NCI-H748 (cell line): ENCODE measurements around the gene FCHO2.

Source experiments
- DNase-seq: peaks from one replicate; lab custom pipeline; 2025; ENCODE audit not compliant: unreplicated experiment; lab: John Stamatoyannopoulos, UW

FCHO2 gene

GRCh38 chr5:73030531-73030930 is 74.7 kb downstream of the FCHO2 start:
- DNase-seq, result peak; percentile 78

DNA sequence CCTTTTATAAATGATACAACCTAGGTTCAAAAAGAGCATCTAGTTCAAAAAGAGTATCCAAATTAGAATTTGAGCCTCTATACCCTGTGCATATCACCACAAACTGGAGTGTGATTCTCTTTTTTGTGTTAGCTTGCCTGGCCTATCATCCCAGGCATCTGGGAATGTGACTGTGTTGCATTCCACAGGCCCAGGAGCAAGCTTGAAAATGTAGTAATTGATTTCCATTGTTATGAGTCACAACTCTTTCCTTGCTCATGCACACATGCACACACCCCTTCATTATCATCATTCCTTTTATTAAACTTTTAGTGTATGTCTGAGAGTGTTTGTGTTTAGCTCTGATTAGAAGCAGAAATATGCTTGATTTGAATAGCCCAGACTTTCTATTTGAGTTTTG is 75.2 kb downstream of the FCHO2 start:
- peak; percentile 10 for DNase-seq

GRCh38 chr5:73031839-73032238 is 76.0 kb downstream of the FCHO2 start:
- DNase-seq, result peak; percentile 77

GRCh38 chr5:73032635-73033034 is 76.8 kb downstream of the FCHO2 start:
- no peak for DNase-seq

GRCh38 chr5:73037545-73037944 is 81.7 kb downstream of the FCHO2 start:
- no peak for DNase-seq

GRCh38 chr5:73039082-73039481 is 83.2 kb downstream of the FCHO2 start:
- DNase-seq, result peak; percentile 42

DNA sequence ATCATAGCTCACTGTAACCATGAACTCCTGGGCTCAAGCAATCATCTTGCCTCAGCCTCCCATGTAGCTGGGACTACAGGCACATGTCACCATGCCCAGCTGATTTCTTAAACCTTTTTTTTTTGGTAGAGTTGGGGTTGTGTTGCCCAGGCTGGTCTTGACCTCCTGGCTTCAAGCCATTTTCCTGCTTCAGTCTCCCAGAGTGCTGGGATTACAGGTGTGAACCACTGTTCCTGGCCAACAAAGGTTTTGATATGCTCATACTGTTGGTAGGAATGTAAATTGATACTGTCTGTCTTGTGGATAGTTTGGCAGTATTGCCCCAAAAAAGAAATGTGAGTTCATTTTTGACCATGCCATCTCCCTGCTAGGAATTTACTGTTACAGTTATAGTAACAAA is 87.2 kb downstream of the FCHO2 start:
- no peak for DNase-seq

- DNase-seq, result no peak
Measured at GRCh38 chr5:73044546-73044945, 88.7 kb downstream of the FCHO2 start.

DNA sequence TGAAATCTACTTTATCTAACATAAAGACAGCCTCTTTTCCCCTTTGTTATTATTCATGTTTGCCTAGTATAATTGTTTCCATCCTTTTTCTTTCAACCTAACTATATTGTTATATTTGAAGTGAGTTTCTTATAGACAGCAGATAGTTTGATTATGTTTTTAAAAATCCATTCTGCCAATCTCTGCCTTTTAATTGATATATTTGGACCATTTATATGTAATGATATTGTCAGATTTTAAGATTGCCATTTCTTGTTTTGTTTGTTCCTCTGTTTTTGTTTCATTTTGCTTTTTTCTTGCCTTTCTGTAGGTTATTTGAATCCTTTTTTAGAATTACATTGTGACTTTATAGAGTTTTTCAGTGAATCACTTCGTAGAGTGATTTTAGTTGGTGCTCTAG is 89.8 kb downstream of the FCHO2 start:
- no peak for DNase-seq

GRCh38 chr5:73061593-73061992 is 105.8 kb downstream of the FCHO2 start:
- DNase-seq, result no peak

DNA sequence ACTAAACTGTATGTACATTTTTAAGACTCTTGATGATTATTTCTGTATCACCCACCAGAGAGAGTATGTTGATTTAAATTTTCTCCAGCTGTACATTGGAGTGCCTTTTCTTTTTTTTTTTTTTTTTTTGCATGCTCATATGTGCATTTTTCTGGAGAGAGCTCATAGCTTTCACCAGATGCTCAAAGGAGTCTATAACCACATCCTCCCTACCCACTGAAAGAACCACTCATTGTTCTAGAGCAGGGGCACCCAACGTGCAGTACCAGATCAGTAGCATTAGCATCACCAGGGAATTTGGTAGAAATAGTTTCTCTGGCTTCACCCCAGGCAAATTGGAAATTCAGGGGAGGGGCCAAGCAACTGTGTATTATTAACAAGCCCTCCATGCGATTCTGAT is 110.6 kb downstream of the FCHO2 start:
- DNase-seq, result no peak

DNA sequence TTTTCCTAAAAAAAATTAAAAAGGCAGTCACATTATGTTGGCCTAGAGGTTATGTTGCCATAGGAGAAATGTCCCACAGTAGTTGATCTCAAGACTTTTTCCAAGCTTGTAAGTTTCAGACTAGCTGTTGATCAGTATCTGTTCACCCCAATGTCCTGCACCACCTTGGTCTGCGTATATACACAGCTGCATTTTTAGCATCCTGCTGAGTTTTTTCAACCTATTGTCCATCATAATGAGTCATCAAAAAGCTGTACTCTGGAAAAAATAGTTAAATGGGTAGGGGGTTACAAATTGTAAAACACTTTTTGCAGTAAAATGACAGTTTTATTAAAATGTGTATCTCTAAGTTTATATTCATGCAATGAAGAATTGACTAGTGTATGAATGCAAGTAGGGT is 111.4 kb downstream of the FCHO2 start:
- no peak for DNase-seq

- DNase-seq, result no peak
Measured at GRCh38 chr5:73081093-73081492, 125.3 kb downstream of the FCHO2 start.

GRCh38 chr5:73088026-73088425 is 132.2 kb downstream of the FCHO2 start:
- DNase-seq, result no peak

- DNase-seq, result no peak
Measured at GRCh38 chr5:73093943-73094342, 138.1 kb downstream of the FCHO2 start.

DNA sequence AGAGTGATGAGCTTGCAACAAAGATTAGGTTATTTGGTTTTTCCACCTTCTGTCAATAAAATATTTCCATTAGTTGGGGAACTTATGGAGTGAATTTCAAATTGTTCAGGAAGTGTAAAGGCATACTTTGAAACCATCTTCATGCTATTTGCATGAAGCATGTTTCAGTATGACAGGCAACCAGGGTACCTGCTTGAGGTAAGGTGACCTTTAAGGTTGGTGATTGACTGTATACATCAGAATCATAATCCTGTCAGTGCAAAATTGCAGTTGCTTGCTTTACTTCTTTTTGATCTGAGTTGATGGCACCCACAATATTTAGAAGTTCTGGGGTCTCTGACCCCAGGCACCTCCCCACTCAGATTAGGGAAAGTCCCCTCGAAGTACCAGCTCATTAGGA is 138.6 kb downstream of the FCHO2 start:
- DNase-seq, result no peak

DNA sequence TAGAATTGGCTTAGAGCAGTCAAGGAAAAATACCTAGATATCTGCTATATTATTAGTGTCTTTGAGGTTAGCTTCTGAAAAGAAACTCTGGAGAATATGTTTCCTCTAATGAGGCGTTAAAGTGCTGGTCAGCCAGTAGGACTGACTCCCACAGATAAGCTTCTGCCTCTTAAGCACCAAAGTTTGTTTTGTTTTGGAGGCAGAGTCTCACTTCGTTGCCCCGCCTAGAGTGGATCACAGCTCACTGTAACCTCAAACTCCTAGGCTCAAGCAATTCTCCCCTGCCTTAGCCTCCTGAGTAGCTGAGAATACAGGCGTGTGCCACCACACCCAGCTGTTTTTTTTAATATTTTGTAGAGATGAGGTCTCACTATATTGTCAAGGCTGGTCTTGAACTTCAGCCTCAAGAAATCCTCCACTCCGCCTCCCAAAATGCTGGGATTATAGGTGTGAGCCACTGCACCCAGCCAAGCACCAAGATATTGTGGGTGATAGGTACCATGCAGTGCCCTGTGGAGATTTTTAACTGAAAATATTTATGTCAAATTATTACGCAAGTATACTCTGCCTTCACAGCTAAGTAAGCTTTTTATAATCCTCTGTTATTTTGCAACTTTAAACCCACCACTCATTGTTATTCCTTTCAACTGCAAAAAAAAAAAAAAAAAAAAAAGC is 139.9 kb downstream of the FCHO2 start:
- no peak for DNase-seq

- DNase-seq, result no peak
Measured at GRCh38 chr5:73096239-73096575, 140.4 kb downstream of the FCHO2 start.

DNA sequence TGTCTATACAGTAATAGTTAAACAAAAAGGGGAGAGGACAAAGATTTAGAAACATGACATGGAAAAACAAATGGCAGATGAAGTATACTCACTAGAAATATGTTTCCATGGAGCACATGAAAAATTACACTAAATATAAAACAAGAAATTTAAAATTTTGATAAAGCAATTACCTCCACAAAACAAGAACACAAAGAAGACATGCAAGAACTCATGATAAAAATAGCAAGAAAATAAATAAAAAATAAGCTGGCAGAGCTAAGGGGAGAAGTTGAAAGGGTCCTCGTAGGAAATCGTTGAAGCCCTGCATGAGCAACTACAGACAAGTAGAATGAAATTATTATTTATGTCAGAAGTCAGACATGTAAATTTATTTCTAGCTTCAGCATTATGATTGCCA is 141.9 kb downstream of the FCHO2 start:
- DNase-seq, result no peak

GRCh38 chr5:73100109-73100508 is 144.3 kb downstream of the FCHO2 start:
- DNase-seq, result no peak

DNA sequence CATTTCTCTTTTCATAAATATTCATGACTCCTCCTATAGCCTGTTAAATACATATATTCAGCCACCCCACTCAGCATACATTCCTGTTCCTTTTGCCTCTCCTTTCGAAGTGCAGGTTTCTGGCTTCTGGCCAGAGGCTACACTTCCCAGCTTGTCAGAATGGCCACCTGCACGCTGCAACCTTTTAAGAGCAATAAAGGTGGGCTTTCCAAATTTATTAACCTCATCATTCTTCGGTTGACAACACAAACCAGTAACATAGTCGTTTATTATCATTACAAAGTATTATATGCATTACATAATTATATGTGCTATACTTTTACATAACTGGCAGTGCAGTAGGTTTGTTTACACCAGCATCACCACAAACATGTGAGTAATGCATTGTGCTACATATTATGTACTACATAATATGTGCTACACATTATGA is 148.0 kb downstream of the FCHO2 start:
- DNase-seq, result peak; percentile 78

DNA sequence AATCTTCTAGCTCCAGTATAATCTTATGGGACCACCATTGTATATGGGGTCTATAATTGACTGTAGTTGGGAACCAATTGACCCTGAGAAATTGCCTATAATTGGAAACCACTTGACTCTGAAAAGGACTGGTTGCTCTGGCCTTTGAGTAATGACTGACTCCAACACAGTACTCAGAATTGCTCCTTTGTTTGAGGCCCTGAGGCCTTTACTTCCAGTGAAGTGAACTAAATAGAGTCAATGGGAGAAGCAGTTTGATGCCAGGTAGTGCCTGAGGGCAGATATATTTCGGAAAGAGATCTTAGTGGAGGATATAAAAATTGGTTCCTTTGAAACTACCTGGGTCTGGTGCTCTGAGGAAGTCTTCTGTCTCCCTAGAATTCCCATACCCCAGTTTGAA is 148.5 kb downstream of the FCHO2 start:
- peak; percentile 80 for DNase-seq

GRCh38 chr5:73106335-73106734 is 150.5 kb downstream of the FCHO2 start:
- no peak for DNase-seq

DNA sequence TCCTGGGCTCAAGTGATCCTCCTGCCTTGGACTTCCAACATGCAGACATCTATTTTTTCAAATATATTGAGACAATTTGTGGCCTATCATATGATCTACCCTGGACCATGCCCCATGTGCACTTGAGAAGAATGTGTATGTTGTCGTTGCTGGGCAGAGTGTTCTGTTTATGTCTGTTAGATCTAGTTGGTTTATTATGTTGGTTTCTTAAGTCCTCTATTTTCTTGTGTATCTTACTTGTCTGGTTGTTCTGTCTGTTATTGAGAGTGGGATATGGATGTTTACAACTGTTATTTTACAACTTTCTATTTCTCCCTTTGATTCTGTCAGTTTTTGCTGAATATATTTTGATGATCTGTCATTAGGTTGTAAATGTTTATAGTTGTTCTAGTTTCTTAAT is 154.3 kb downstream of the FCHO2 start:
- no peak for DNase-seq
